GM03348 (cell line): Measurements from ENCODE around the gene RNF11.

Source experiments
- DNase-seq: peaks from one replicate; pipeline ENCODE4 v3.0.0; 2012; ENCODE audit warnings: low spot score

The RNF11 gene

GRCh38 chr1:51314974-51315373, 78.9 kb downstream of the RNF11 start:
- no peak for DNase-seq

- DNase-seq, result no peak
Observed at GRCh38 chr1:51316113-51316845, 80.2 kb downstream of the RNF11 start.

GRCh38 chr1:51316846-51317120, 80.7 kb downstream of the RNF11 start:
- no peak for DNase-seq

- no peak for DNase-seq
Observed at GRCh38 chr1:51317798-51318197, 81.7 kb downstream of the RNF11 start.

DNA sequence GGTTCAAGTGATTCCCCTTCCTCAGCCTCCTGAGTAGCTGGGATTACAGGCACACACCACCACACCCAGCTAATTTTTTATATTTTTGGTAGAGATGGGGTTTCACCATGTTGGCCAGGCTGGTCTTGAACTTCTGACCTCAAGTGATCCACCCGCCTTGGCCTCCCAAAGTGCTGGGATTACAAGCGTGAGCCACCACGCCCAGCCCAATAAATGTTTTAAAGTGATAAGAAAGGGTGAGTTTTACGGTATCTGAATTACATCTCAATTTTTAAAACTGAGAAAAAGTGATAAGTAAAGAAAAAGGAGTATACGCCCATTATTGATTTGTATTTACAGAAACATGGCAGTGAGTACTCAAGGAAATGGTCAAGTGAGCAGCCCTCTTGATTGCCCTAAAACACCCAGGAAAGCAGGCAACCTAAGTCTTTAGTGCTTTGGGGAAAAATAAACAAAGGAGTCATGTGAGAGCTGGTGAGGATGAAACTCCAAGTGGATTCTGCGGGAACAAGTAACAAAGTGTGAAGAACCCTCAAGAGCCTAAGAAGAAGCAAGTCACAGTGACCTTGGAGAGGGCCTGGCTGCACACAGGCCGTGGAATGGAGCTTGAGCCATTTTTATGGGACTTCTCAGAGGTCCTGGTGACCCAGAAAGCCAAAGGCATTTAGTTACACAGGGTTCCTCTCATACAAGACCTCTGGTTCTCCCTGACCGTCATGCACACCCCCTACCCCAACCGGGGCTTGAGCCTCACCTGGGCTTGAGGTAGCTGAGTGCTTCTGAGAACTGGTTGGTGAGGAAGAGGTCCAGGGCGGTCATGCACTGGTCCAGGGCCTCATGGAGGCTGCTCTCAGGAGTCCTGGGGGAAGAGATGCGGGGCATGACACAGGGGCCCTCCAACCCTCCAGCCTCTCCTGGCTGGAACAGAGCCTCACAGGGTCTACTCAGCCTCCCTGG, 85.2 kb downstream of the RNF11 start:
- no peak for DNase-seq

DNA sequence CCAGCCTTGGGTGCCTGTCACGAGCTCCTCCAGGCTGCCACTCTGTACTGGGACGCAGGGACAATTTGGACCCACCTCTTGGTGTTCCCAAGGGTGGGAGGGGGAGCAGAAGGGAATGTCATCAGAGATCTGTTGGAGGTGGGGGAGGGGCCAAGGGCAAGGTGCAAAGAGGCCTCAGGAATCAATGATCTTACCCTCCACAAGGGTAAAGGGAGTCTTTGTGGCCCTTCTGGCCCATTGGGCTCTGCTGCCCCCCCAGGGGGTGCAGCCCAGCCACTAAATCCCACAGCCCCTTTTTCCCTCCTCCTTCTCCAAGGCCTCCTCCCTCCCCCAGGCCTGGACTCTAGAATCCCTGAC, 85.8 kb downstream of the RNF11 start:
- no peak for DNase-seq

- DNase-seq, result no peak
Observed at GRCh38 chr1:51322417-51323101, 86.5 kb downstream of the RNF11 start.
